ENCODE results near the gene RIMKLA.

RIMKLA gene

DNA sequence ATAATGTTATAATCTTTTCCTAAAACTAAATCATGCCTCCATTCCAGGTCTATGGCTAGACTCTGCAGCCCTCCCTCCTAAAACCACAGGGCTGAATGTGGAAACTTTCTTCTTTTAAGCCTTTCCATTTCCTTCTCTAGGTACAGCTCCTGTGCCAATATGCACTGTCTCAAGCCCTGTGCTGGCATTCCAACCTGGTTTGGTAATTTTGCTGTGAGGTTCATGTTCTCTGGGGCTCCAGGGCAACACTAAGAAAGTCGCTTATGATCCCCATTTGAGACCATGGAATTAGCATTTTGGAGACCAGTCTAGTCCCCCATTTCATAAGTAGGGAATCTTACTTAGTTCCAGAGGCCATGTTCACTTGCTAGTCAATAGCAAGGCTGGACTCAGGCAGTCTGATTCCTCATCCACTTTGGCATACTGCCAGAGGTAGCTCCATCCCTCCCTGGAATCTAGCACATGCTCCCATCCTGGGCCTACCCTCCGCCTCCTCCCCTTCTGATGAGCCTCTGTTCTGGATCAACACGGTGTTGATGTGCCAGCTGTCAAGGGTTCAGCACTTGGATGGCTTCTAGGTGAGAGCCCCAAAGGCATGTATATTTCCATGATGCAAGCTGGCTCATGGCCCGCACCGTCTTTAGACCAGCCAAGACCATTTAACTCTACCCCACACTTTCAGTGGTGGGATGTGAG, 38.7 kb downstream of the RIMKLA start:
- H3K4me3 ChIP-seq (ENCODE audit: low read depth, low read length) = no peak overlapping the region

GRCh38 chr1:42420121-42420520, 39.5 kb downstream of the RIMKLA start:
- peaks cover 6% of the 10 kb centered on the region; the same call in 1 of the 2 replicates for H3K36me3 ChIP-seq
- TF ChIP-seq, protein P1, sequence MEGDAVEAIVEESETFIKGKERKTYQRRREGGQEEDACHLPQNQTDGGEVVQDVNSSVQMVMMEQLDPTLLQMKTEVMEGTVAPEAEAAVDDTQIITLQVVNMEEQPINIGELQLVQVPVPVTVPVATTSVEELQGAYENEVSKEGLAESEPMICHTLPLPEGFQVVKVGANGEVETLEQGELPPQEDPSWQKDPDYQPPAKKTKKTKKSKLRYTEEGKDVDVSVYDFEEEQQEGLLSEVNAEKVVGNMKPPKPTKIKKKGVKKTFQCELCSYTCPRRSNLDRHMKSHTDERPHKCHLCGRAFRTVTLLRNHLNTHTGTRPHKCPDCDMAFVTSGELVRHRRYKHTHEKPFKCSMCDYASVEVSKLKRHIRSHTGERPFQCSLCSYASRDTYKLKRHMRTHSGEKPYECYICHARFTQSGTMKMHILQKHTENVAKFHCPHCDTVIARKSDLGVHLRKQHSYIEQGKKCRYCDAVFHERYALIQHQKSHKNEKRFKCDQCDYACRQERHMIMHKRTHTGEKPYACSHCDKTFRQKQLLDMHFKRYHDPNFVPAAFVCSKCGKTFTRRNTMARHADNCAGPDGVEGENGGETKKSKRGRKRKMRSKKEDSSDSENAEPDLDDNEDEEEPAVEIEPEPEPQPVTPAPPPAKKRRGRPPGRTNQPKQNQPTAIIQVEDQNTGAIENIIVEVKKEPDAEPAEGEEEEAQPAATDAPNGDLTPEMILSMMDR (IDR thresholded peaks at IDR 0.05; ENCODE audit: low read depth, low read length) = no peak
- H3K9me3 ChIP-seq (ENCODE audit: severe bottlenecking) = no peaks in the 10 kb centered on the region
- H3K4me3 ChIP-seq (ENCODE audit: low read depth, low read length) = no peak overlapping the region
- no peak for DNase-seq
- peak overlapping the region; percentile 88 for H3K27ac ChIP-seq
- no peaks in the 10 kb centered on the region for H3K27me3 ChIP-seq (ENCODE audit: insufficient read depth, low read depth, severe bottlenecking)

More for the DNA sequence above, 38.7 kb downstream of the RIMKLA start:
- TF ChIP-seq, protein P1 (IDR thresholded peaks at IDR 0.05; ENCODE audit: low read depth, low read length) = no peak
- H3K27ac ChIP-seq = peak overlapping the region; percentile 88
- peaks cover 12% of the 10 kb centered on the region for H3K36me3 ChIP-seq
- H3K9me3 ChIP-seq (ENCODE audit: severe bottlenecking) = no peaks in the 10 kb centered on the region
- no peaks in the 10 kb centered on the region for H3K27me3 ChIP-seq (ENCODE audit: insufficient read depth, low read depth, severe bottlenecking)
- DNase-seq = peak; percentile 39

GRCh38 chr1:42420911-42421585, 40.5 kb downstream of the RIMKLA start:
- peak overlapping the region; percentile 36 for H3K4me3 ChIP-seq (ENCODE audit: low read depth, low read length)
- DNase-seq = peak; percentile 93
- H3K27ac ChIP-seq = peak overlapping the region; percentile 88
- no peaks in the 10 kb centered on the region; the same call in 1 of the 2 replicates for H3K36me3 ChIP-seq
- no peaks in the 10 kb centered on the region for H3K27me3 ChIP-seq (ENCODE audit: insufficient read depth, low read depth, severe bottlenecking)
- TF ChIP-seq, protein P1 (IDR thresholded peaks at IDR 0.05; ENCODE audit: low read depth, low read length) = no peak
- no peaks in the 10 kb centered on the region for H3K9me3 ChIP-seq (ENCODE audit: severe bottlenecking)

DNA sequence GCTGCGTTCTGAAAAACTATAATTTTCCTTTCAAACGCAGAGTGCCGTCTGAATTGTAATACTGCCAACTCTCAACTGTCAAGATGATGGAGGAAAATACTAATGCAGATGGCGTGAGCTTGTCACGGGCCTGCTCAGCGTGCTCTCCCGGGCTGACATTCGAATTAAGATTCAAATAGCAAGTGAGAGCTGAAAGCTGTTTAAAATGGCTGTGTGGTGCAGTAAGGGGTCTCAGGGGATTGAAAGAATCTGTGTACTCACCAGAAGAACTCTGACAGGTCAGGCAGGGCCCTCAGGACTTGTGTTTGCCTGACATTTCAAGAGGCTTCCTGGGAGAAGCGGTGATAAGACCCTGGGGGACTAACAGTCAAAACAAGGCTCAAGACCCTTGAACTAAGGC, 42.1 kb downstream of the RIMKLA start:
- H3K27me3 ChIP-seq (ENCODE audit: insufficient read depth, low read depth, severe bottlenecking) = no peaks in the 10 kb centered on the region
- peak; percentile 13 for DNase-seq
- no peaks in the 10 kb centered on the region for H3K36me3 ChIP-seq
- peak overlapping the region; percentile 88 for H3K27ac ChIP-seq
- no peaks in the 10 kb centered on the region for H3K9me3 ChIP-seq (ENCODE audit: severe bottlenecking)
- TF ChIP-seq, protein P1 (IDR thresholded peaks at IDR 0.05; ENCODE audit: low read depth, low read length) = no peak
- H3K4me3 ChIP-seq (ENCODE audit: low read depth, low read length) = peak overlapping the region; percentile 13

DNA sequence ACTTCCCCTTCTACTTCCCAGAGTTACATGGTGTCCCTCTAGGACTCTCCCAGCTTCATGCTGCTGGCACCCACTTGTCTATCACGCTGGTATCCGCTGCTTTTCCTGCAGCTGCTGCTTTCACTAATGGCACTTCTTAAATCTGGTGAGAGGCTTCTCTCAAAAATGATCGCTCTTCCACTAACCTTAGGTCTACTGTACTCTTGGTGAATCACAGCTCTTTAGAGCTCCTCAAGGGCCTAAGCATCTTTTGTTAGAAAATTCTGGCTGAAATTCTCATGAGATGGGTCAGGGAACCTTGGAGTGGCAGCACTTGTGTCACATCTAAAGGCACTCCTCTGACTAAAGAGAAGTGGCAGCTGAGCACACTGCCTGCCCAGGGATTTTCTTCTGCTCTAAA, 43.1 kb downstream of the RIMKLA start:
- no peak for DNase-seq
- H3K27ac ChIP-seq = peak overlapping the region; percentile 88
- no peaks in the 10 kb centered on the region for H3K27me3 ChIP-seq (ENCODE audit: insufficient read depth, low read depth, severe bottlenecking)

More for the DNA sequence above, 43.1 kb downstream of the RIMKLA start:
- Histone ChIP-seq H3K4me3 (ENCODE audit: low read depth, low read length) (peak overlapping the region; percentile 11), H3K9me3 (ENCODE audit: severe bottlenecking) (no peaks in the 10 kb centered on the region), H3K36me3 (no peaks in the 10 kb centered on the region)
- TF ChIP-seq, protein P1 (IDR thresholded peaks at IDR 0.05; ENCODE audit: low read depth, low read length) = no peak
